NCI-H2196 (cell line): ENCODE measurements around the gene SGMS1.
"Not testable (repeated sequence)": the region's sequence is repeated elsewhere in the genome, so short reads cannot be mapped to it uniquely, and the experiment has no call there.

Source experiments
- DNase-seq: peaks from one replicate; lab custom pipeline; 2025; ENCODE audit not compliant: unreplicated experiment; lab: John Stamatoyannopoulos, UW

The SGMS1 gene

DNA sequence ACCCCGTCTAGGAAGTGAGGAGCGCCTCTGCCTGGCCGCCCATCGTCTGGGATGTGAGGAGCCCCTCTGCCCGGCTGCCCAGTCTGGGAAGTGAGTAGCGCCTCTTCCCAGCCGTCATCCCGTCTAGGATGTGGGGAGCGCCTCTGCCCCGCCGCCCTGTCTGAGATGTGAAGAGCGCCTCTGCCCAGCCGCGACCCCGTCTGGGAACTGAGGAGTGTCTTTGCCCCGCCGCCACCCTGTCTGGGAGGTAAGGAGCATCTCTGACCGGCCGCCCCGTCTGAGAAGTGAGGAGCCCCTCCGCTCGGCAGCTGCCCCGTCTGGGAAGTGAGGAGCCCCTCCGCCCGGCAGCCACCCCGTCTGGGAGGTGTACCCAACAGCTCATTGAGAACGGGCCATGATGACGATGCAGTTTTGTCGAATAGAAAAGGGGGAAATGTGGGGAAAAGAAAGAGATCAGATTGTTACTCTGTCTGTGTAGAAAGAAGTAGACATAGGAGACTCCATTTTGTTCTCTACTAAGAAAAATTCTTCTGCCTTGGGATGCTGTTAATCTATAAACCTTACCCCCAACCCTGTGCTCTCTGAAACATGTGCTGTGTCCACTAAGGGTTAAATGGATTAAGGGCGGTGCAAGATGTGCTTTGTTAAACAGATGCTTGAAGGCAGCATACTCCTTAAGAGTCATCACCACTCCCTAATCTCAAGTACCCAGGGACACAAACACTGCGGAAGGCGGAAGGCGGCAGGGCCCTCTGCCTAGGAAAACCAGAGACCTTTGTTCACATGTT is 267.9 kb downstream of the SGMS1 start:
- not testable (repeated sequence) for DNase-seq

GRCh38 chr10:50351483-50352146 is 272.1 kb downstream of the SGMS1 start:
- no peak for DNase-seq

GRCh38 chr10:50350366-50350765 is 273.4 kb downstream of the SGMS1 start:
- DNase-seq = no peak

DNA sequence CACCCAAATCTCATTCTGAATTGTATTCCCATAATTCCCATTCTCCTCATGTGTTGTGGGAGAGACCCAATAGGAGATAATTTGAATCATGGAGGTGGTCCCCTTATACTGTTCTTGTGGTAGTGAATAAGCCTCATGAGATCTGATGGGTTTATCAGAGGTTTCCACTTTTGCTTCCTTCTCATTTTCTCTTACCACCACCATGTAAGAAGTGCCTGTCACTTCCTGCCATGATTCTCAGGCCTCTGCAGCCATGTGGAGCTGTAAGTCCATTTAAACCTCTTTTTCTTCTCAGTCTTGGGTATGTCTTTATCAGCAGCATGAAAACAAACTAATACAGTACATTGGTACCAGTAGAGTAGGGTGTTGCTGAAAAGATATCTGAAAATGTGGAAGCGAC is 274.2 kb downstream of the SGMS1 start:
- no peak for DNase-seq

- no peak for DNase-seq
Measured at GRCh38 chr10:50347394-50347802, 276.4 kb downstream of the SGMS1 start.

DNA sequence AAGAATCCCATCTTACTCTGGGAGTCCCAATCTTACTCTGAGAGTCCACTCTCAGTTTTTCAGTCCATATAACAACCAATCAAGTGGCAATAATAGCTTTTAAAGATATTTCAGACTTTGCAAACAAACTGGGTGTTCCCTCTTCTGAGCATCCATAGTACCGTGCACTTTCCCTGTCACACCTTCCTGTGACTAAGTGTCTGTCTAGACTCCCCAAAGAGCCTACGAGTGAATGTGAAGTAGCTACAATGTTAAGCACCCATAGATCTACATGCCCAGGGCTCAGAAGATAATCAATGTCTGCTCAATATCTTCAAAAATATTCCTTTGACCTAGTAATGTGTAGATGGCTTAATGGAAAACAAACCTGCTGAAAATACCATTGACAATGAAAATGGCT is 276.8 kb downstream of the SGMS1 start:
- DNase-seq = no peak

GRCh38 chr10:50345545-50345944 is 278.2 kb downstream of the SGMS1 start:
- no peak for DNase-seq

DNA sequence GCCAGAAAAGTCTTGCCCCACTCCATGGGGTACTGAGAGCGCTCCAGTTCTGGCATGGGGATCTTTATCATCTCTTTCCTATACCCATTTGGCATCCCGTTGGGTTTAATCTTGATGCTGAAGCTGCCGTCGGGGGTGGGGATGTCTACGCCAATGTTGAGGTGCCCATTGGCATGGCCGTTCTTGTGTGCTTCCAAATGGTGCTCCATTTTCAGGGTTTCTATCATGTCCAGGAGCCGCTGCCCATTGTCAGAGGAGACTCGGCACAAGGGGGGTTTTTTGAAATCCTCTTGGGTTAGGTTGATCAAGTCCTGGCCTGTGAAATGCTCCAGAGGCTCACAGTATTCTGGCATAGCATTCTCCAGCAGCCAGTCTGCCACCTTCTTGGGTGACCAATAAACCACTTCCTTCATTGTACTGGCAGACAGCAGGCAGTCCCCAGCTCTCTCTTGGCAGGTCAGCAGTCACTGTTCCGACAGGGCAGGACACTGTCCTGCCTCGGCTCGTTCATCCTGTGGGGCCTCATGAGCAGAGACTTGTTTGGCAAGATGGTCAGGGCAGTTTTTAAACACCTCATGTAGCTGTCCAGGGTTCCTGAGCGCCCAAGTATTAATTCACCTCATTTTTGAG is 279.9 kb downstream of the SGMS1 start:
- no peak for DNase-seq

DNA sequence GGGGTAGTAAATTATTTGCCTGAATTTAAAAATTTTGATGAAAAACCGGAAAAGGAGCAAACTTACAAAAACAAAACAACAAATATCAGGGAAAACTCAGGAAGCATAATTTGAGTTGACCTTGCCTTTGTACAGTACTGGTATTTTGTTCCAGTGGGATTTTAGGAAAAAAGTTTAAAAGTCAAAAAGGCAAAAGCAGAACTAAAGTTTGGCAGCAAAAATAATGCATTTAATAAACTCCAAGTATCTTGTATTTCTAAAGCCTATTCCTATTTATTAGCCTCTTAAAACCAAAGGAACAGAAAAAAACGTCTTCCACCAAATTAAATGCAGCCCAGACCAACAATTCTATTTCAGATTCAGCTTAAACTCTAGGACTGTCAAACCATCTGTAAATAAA is 281.8 kb downstream of the SGMS1 start:
- DNase-seq = no peak

DNA sequence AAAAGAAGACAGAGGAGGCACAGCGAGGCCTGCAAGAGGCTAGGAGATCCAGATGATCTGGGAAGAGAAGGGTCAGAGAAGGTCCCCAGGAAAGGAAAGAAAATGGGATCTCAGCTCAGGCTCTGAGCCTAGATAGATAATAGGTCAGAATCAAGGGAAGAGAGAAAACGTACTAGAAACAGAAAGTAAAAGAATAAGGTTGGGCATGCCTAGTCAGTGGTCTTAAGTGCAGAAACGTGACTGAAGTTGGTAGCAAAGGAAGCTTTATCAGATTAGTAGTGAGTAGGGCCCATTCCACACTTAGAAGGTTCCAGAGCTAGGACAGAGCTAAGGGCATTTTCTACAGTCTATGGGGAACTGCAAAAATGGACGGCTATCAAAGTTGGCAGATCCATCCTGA is 287.6 kb downstream of the SGMS1 start:
- DNase-seq = no peak

DNA sequence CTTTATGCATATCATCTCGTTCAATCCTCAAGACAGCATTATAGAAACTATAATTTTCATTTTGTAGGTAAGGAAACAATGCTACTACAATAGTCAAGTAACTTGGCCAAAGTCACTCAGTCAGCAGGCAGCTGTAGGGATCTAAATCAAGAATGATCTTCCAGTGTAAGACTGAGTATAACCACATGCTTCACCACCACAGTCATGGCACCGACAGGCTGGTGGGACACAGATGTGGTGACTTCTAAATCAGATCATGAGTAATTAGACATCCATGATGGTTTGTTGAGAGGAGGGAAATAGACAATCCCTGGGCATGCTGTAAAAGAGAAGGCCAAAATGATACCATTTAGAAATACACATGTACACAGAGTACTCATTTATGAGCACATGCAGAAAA is 288.4 kb downstream of the SGMS1 start:
- no peak for DNase-seq

DNA sequence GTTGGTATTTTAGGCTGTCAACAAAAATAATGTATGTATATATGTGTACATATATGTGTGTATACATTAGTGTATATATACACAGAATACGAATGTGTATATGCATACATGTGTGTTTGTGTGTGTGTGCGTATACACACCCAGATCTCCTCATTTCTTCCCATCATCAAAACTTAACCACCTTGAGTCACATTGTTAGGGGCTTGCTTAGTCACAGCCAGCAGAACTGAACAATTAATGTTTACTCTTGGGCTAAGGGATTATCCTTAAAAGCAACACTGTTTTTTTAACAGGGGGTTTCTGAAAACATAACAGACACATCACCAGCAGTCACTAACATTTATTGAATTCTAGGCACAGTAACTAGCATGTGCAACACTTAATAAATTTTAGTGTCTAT is 289.5 kb downstream of the SGMS1 start:
- DNase-seq = no peak

DNA sequence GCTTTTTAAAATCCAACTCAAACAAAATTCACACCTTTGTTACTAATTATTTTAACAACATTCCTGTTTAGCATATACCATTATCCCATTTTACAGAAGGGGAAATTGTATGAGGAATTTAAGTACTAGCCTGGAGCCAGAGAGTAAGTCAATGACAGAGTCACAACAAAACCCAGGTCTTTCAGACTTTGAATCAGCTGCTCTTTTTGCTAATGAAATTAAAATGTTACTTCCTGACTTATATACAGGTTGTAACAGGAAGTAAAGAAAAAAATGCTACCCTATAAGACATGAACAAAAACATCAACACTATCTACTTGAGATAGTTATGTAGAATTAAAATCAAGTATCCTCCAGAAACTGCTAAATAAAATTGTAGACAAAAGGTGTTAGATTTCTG is 289.9 kb downstream of the SGMS1 start:
- DNase-seq = no peak

DNA sequence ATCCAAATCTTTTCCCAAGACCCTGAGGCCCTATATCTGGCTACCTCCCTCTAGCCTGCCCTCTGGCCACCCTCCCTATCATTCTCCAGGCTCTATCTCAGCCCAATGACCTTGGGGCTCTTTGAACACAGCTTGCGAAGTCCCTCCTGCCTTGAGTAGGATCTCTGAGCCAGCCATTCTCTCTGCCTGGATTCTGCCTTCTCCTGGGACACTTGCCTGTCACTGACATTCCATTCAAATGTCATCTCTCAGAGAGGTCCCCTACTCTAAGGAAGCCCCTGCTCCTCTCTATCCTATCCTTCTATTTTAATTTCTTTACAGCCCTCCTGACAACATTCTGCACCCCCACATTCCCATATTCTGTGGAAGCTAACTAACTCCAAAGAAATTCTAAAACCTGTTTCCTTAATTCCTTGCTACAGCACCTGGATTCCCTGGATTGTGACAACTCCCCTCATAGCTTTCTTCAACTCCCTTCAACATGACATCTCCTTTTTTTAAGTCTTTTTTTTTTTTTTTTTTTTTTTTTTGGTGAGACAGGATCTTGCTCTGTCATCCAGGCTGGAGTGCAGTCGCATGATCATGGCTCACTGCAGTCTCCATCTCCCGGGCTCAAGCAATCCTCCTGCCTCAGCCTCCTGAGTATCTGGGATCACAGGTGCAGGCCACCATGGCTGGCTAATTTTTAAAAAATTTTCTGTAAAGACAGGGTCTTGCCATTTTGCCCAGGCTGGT is 291.5 kb downstream of the SGMS1 start:
- DNase-seq = no peak

DNA sequence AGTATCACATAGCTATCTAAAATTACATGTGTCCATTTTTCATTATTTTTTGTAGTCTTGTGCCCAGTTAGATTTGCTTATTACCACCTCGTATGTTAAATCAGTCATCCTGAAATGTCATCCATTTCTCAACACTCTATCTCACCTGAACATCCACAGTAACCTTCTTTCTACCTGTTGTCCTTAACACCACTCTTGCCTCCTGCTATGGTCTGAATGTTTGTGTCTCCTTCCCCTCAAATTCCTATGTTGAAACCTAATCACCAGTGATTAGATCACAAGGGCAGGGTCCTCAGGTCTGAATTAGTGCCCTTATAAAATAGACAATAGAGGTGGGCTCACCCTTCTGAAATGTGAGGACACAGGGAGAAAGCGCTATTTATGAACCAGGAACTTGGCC is 292.3 kb downstream of the SGMS1 start:
- DNase-seq = no peak

GRCh38 chr10:50326757-50327701 is 296.7 kb downstream of the SGMS1 start:
- DNase-seq = no peak

GRCh38 chr10:50326172-50326555 is 297.6 kb downstream of the SGMS1 start:
- no peak for DNase-seq

DNA sequence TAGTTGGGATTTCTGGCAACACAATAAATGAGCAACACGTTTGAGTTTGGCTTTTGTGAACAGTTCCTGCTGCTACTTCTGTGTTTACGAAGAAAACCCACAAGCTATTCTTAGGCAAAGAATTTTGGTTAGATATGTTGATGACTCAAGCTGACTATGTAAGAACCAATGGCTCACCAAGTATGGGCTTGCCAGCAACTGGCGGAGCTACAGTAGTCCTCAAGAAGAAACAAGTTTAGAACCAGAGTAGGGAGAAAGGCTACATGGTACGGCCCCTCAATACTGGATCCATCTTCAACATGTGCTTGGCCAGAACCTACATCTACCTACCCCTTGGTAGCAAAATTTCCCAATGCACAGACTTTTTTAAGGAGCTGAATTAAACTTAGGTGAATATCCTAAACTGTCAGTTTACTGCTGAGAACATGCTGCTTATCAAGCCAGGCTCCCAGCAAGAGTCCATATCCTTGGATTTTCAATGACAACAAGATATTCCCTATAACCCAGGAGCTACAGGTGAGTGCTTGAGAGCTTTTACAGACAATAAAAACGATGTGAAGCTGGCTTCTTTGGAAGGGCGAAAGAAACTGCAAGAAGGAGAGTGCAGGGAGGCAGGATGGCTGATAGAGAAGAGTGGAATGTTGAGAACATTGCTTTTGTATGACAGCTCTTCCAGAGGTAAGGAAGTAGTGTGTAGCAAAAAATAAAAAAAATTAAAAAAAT is 298.1 kb downstream of the SGMS1 start:
- no peak for DNase-seq

DNA sequence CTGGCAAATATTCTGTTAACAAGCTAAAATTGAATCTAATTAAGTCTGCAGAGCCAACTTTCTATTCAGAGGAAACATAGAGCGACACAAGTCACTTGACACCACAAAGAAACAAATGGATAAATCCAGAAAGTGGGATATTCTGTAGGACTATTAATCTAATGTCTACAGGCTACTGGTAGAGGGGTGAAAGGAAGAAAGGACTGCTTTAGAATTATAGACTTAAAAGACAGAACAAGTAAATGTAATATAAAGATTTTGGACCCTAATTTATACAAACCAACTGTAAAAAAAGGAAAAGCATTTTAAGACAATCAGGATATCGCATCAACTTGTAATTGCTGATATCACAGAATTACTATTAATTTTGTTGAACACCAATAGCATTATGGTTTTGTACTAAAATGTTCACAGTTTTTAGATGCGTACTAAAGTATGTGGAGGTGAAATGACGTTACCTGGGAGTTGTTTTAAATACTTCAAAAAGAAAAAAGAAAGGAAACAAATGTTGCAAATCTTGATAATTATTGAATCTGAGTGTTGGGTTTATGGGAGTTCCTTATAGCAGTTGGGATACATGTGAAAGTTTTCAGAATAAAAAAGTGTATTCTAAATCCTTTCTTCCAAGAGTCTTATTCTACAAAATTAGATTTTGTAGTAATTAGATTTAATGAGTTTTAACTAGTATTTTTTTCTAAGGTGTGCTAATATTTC is 298.9 kb downstream of the SGMS1 start:
- DNase-seq = no peak
